Vagina (tissue), 2 donors: Measurements from ENCODE around the gene GALNT17. TPM values are rescaled to one million over a fixed set of nuclear protein-coding genes. Genes with fewer than 3 reads are reported as not detected.

ENCODE experiments used
- DNase-seq, 2 donors: peaks; one replicate each; pipeline ENCODE4 v3.0.0-alpha.2; 2017; ENCODE audit errors: extremely low spot score in 2 of 2
- H3K27ac ChIP-seq: fragments of 200-600 bp; sonication (generic); one replicate; pipeline ENCODE4 v1.5.1; 2019
- H3K27me3 ChIP-seq: fragments of 200-600 bp; sonication (generic); one replicate; pipeline ENCODE4 v1.5.1; 2019
- H3K36me3 ChIP-seq, 2 donors: fragments of 200-600 bp; sonication (generic); one replicate each; pipeline ENCODE4 v1.5.1; 2017 to 2019
- H3K4me1 ChIP-seq: fragments of 200-600 bp; sonication (generic); one replicate; pipeline ENCODE4 v1.5.1; 2019
- H3K4me3 ChIP-seq, 2 donors: fragments of 200-600 bp; sonication (generic); 1 replicate in 1 of 2; 2 replicates in 1 of 2; pipeline ENCODE4 v1.5.1; 2016 to 2019
- H3K9me3 ChIP-seq: fragments of 200-600 bp; sonication (generic); one replicate; pipeline ENCODE4 v1.5.1; 2019
- POLR2A ChIP-seq, 2 donors: fragments of 450-650 bp; IDR thresholded peaks; one replicate each; pipeline ENCODE4 v1.6.1; 2017; ENCODE audit warnings: antibody characterized with exemption in 2 of 2, mild to moderate bottlenecking in 2 of 2, moderate library complexity in 2 of 2
- POLR2AphosphoS5 ChIP-seq, 2 donors: sonication (generic); formaldehyde crosslinking; IDR thresholded peaks; one replicate each; pipeline ENCODE4 v1.9.0; 2017; ENCODE audit warnings: antibody characterized with exemption in 2 of 2, mild to moderate bottlenecking in 2 of 2, low read depth in 1 of 2; ENCODE audit not compliant: insufficient read depth in 1 of 2
- intact Hi-C: fragments of 100-400 bp; cut with DNase I; formaldehyde crosslinking; loops from one replicate; pipeline ENCODE4 v1.15.1; 2023
- microRNA-seq: library from miRNA; unstranded; fragments of <30 nt; microRNA quantifications from one replicate; pipeline ENCODE4, GENCODE V29; 2017; ENCODE audit warnings: borderline number of aligned reads, borderline replicate concordance
- small RNA-seq: library from RNA; depleted of rRNA; stranded (forward); fragments of <200 nt; gene quantifications from one replicate; pipeline ENCODE3, GENCODE V24; 2016
- total RNA-seq: library from RNA; depleted of rRNA; stranded (reverse); fragments of >200 nt; gene quantifications from one replicate; pipeline ENCODE4 v1.2.3, GENCODE V29; 2016
- TF ChIP-seq, protein P1 (sequence below), 3 experiments: fragments of 450-650 bp in 2 of 3; fragments of 200-600 bp in 1 of 3; sonication (generic) in 1 of 3; IDR thresholded peaks; one replicate each; pipeline ENCODE4 v1.5.1; 2017 to 2019; ENCODE audit warnings: antibody characterized with exemption in 3 of 3, mild to moderate bottlenecking in 2 of 3, moderate library complexity in 2 of 3

Gene GALNT17
- total RNA-seq, 1 donor from 2014 or later = 3.9 TPM

DNA sequence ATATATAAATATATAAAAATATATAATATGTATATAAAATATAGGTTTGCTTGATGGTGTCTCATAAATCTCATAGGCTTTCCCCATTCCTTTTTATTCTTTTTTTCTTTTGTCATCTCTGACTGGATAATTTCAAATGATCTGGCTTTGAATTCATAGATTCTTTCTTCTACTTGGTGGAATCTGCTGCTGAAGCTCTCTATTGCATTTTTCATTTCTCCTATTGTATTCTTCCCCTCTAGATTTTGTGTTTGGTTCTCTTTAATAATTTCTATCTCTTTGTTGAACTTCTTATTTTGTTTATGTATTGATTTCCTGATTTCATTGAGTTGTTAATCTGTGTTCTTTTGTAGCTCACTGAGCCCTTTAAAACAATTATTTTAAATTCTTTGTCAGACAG lies 629.4 kb downstream of the GALNT17 start:
- H3K36me3 ChIP-seq = no peaks in the 10 kb centered on the region
- H3K9me3 ChIP-seq = peaks cover 4% of the 10 kb centered on the region
- no peak overlapping the region for H3K27ac ChIP-seq
- no peak overlapping the region for H3K4me3 ChIP-seq
- intact Hi-C loops = no loop called here
- H3K4me1 ChIP-seq = no peaks in the 10 kb centered on the region
- DNase-seq = no peak
- TF ChIP-seq, protein P1, sequence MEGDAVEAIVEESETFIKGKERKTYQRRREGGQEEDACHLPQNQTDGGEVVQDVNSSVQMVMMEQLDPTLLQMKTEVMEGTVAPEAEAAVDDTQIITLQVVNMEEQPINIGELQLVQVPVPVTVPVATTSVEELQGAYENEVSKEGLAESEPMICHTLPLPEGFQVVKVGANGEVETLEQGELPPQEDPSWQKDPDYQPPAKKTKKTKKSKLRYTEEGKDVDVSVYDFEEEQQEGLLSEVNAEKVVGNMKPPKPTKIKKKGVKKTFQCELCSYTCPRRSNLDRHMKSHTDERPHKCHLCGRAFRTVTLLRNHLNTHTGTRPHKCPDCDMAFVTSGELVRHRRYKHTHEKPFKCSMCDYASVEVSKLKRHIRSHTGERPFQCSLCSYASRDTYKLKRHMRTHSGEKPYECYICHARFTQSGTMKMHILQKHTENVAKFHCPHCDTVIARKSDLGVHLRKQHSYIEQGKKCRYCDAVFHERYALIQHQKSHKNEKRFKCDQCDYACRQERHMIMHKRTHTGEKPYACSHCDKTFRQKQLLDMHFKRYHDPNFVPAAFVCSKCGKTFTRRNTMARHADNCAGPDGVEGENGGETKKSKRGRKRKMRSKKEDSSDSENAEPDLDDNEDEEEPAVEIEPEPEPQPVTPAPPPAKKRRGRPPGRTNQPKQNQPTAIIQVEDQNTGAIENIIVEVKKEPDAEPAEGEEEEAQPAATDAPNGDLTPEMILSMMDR (IDR thresholded peaks at IDR 0.05) = no peak
- TF ChIP-seq POLR2A (IDR thresholded peaks at IDR 0.05) (no peak), POLR2AphosphoS5 (IDR thresholded peaks at IDR 0.05; ENCODE audit: insufficient read depth in 1 of 2, low read depth in 1 of 2) (no peak)
- no peaks in the 10 kb centered on the region for H3K27me3 ChIP-seq

Small RNAs within 50 kb of the gene (microRNA-seq; reads per million reads assigned to microRNA genes)
- not detected for gene MIR3914-1
- gene MIR3914-2 = not detected

Small RNAs within 50 kb of the gene (small RNA-seq; reads per million reads assigned to genes)
- gene MIR3914-1 (not detected), gene RN7SKP75 (not detected)
